Gastroesophageal sphincter (tissue), 4 donors: ENCODE measurements around the gene CNTNAP2. TPM values are rescaled to one million over a fixed set of nuclear protein-coding genes. Genes with fewer than 3 reads are reported as not detected.
"Not testable (repeated sequence)": the region's sequence is repeated elsewhere in the genome, so short reads cannot be mapped to it uniquely, and the experiment has no call there.

ENCODE experiments used
- ATAC-seq: fragments of 150-250 bp; one replicate; pipeline ENCODE4 v1.9.1; 2016; ENCODE audit warnings: mild to moderate bottlenecking, moderate library complexity
- H3K27ac ChIP-seq, 4 donors: fragments of 200-600 bp; sonication (generic) in 3 of 4; 1 replicate in 3 of 4; 2 replicates in 1 of 4; pipeline ENCODE4 v1.5.1; 2016 to 2019
- H3K27me3 ChIP-seq: fragments of 200-600 bp; sonication (generic); one replicate; pipeline ENCODE4 v1.5.1; 2019
- H3K36me3 ChIP-seq, 2 donors: fragments of 200-600 bp; sonication (generic); one replicate each; pipeline ENCODE4 v1.5.1; 2019; ENCODE audit warnings: control low read depth in 1 of 2
- H3K4me1 ChIP-seq, 3 donors: fragments of 200-600 bp; sonication (generic); 1 replicate in 2 of 3; 2 replicates in 1 of 3; pipeline ENCODE4 v1.5.1; 2016 to 2019; ENCODE audit warnings: control low read depth in 2 of 3
- H3K4me3 ChIP-seq, 2 donors: fragments of 200-600 bp; sonication (generic); one replicate each; pipeline ENCODE4 v1.5.1; 2019; ENCODE audit warnings: mild to moderate bottlenecking in 1 of 2, moderate library complexity in 1 of 2
- H3K9me3 ChIP-seq, 3 donors: fragments of 200-600 bp; sonication (generic); one replicate each; pipeline ENCODE4 v1.5.1; 2017 to 2019; ENCODE audit warnings: control low read depth in 2 of 3
- EP300 ChIP-seq: sonication (generic); formaldehyde crosslinking; IDR thresholded peaks from one replicate; pipeline ENCODE4 v1.6.1; 2017; ENCODE audit warnings: antibody characterized with exemption, mild to moderate bottlenecking
- POLR2A ChIP-seq, 2 donors: fragments of 450-650 bp; IDR thresholded peaks; one replicate each; pipeline ENCODE4 v1.6.1; 2017; ENCODE audit warnings: antibody characterized with exemption in 2 of 2, mild to moderate bottlenecking in 2 of 2, moderate library complexity in 1 of 2
- POLR2AphosphoS5 ChIP-seq: sonication (generic); formaldehyde crosslinking; IDR thresholded peaks from one replicate; pipeline ENCODE4 v1.6.1; 2017; ENCODE audit warnings: antibody characterized with exemption
- WGBS, 2 donors: methylation state at CpG; one replicate each; pipeline ENCODE4 v1.1.5; 2018; ENCODE audit warnings: low coverage in 1 of 2; 5-methylcytosine and 5-hydroxymethylcytosine counted together
- total RNA-seq, 4 donors: library from RNA; depleted of rRNA; stranded (reverse); fragments of >200 nt; gene quantifications; one replicate each; pipeline ENCODE4 v1.1.0, GENCODE V29; 2016
- TF ChIP-seq, protein P1 (sequence below), 4 experiments: fragments of 200-600 bp in 2 of 4; fragments of 450-650 bp in 2 of 4; sonication (generic) in 1 of 4; IDR thresholded peaks; one replicate each; pipeline ENCODE4 v1.5.1; 2017 to 2019; ENCODE audit warnings: antibody characterized with exemption in 4 of 4, mild to moderate bottlenecking in 2 of 4, moderate library complexity in 2 of 4

Gene CNTNAP2
- total RNA-seq, 4 donors from 2014 or later = 1.5 to 8.9 (median 3.2) TPM

DNA sequence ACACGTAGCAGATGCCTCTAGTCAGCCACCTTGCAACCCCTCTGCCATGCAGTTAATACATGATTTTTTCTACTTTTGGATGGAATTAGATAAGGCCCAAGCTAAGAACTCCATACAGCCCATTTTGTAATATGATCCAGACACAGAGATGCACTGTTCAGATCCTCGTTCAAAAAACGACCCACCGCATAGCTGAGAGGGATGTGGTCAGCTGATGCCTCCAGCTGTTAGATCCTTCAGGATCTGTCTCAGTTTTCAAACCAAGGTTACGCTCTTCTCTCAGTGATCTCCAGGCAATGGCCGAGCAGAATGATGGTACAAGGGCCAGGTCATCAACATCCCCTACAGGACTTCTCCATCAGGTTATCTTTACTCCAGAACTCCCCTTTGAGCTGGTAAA lies 1592.3 kb downstream of the CNTNAP2 start:
- WGBS, 2 donors = 55 to 94% methylated on average over 2 to 3 of the region's 6 CpGs

DNA sequence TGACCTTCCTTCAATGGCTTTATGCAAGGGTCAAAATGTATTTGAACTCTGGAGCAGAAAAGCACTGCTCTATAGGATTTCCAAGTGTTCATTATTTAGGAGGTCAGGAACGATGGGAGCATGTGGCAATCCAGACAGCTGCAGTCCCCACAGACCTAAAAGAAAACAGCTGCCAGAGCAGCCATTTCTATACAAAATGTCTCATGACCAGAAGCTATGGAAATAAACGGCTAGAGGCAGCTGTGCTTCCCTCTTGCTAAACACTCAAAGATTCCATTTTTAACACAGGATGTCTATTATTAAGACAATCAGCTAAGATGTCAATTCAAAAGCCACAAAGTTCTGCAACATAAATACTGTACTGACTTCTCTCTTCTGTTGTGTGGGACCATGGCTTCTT lies 1594.8 kb downstream of the CNTNAP2 start:
- TF ChIP-seq POLR2AphosphoS5 = no peak
- no peak for TF ChIP-seq EP300
- TF ChIP-seq POLR2A (IDR thresholded peaks at IDR 0.05) = no peak
- Histone ChIP-seq H3K4me3 (no peak overlapping the region), H3K9me3 (peaks cover 0 to 20% (median 0%) of the 10 kb centered on the region in 3 donors), H3K27ac (no peak overlapping the region), H3K36me3 (no peaks in the 10 kb centered on the region), H3K4me1 (no peaks in the 10 kb centered on the region), H3K27me3 (no peaks in the 10 kb centered on the region)
- no peak for ATAC-seq
- WGBS, 2 donors = 38 to 41% methylated on average over 1 to 2 of the region's 2 CpGs

More for the DNA sequence above, 1592.3 kb downstream of the CNTNAP2 start:
- Histone ChIP-seq H3K27me3 (no peaks in the 10 kb centered on the region), H3K27ac (no peak overlapping the region), H3K36me3 (no peaks in the 10 kb centered on the region), H3K4me3 (no peak overlapping the region), H3K9me3 (peaks cover 0 to 24% (median 0%) of the 10 kb centered on the region in 3 donors), H3K4me1 (no peaks in the 10 kb centered on the region)
- no peak for TF ChIP-seq POLR2A (IDR thresholded peaks at IDR 0.05)
- no peak for TF ChIP-seq POLR2AphosphoS5
- TF ChIP-seq, protein P1, sequence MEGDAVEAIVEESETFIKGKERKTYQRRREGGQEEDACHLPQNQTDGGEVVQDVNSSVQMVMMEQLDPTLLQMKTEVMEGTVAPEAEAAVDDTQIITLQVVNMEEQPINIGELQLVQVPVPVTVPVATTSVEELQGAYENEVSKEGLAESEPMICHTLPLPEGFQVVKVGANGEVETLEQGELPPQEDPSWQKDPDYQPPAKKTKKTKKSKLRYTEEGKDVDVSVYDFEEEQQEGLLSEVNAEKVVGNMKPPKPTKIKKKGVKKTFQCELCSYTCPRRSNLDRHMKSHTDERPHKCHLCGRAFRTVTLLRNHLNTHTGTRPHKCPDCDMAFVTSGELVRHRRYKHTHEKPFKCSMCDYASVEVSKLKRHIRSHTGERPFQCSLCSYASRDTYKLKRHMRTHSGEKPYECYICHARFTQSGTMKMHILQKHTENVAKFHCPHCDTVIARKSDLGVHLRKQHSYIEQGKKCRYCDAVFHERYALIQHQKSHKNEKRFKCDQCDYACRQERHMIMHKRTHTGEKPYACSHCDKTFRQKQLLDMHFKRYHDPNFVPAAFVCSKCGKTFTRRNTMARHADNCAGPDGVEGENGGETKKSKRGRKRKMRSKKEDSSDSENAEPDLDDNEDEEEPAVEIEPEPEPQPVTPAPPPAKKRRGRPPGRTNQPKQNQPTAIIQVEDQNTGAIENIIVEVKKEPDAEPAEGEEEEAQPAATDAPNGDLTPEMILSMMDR (IDR thresholded peaks at IDR 0.05) = no peak
- no peak for TF ChIP-seq EP300
- no peak for ATAC-seq

DNA sequence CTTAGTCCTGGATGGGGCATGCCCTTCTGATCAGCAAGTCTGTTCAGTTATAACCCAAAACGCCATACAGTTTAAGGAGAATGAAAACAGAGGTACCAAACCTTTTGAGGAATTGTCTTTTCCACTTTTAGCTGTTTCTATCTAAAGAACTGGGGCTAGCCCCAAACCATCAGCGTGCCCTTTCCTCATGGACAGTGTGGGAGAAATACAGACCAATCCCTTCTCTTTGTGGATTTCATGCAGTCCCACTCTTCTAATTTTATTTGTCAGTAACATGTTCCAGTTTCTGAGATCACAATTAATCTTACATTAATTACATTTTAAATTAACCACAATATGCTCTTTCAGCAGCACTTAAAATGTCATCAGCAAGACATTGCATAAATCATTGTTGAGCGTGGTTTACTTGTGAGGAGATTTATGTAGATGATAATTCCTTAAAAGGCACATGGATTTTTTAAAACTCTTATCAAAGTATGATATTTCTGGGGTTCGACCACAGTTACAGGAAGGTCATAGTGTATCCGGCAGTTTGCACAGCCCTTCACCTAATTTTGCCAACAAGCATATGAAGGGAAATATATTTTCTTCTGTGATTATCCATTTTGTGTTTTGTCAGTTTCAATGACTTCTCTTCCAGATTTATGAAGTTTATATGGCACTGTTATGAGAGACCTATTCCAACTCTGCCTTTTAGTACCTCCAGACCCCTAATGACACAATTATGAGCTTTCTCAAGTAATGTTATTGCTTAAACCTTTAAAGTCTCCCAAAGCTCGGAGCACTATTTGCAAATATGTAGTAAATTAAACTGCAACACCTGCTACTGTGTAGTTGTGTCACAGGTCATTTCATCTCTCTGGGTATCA lies 1605.6 kb downstream of the CNTNAP2 start:
- 36 to 49% methylated on average over 6 of the region's 6 CpGs for WGBS, 2 donors
- no peaks in the 10 kb centered on the region for H3K4me1 ChIP-seq
- ATAC-seq = no peak
- H3K27me3 ChIP-seq = no peaks in the 10 kb centered on the region
- TF ChIP-seq POLR2A (IDR thresholded peaks at IDR 0.05) (no peak), EP300 (no peak), POLR2AphosphoS5 (no peak)
- TF ChIP-seq, protein P1 (IDR thresholded peaks at IDR 0.05) = no peak
- H3K36me3 ChIP-seq = no peaks in the 10 kb centered on the region
- no peak overlapping the region for H3K27ac ChIP-seq
- H3K9me3 ChIP-seq = peaks cover 0 to 7% (median 0%) of the 10 kb centered on the region in 3 donors
- H3K4me3 ChIP-seq = no peak overlapping the region

DNA sequence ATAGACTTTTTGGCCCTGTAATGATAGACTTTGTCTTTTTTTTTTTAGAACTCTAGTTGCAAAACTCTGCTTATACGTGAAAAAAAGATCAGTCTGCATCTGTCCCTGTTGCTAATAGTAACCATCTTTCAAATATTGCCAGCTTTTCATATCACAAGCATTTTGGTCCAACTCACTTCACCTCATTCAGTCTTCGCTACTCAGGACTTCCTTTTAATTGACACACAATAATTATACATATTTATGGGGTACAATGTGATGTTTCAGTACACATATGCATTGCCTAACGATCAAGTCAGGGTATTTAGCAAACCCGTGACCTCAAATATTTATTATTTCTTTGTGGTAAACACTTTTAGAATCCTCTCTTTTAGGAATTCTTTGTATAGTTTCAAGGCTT lies 1606.9 kb downstream of the CNTNAP2 start:
- Histone ChIP-seq H3K9me3 (no peaks in the 10 kb centered on the region), H3K27ac (no peak overlapping the region), H3K4me1 (no peaks in the 10 kb centered on the region), H3K27me3 (no peaks in the 10 kb centered on the region), H3K4me3 (no peak overlapping the region), H3K36me3 (no peaks in the 10 kb centered on the region)
- ATAC-seq = no peak
- WGBS, 2 donors = 67 to 80% methylated on average over 4 of the region's 4 CpGs
- TF ChIP-seq, protein P1 (IDR thresholded peaks at IDR 0.05) = no peak
- TF ChIP-seq EP300 (no peak), POLR2A (IDR thresholded peaks at IDR 0.05) (no peak), POLR2AphosphoS5 (no peak)

DNA sequence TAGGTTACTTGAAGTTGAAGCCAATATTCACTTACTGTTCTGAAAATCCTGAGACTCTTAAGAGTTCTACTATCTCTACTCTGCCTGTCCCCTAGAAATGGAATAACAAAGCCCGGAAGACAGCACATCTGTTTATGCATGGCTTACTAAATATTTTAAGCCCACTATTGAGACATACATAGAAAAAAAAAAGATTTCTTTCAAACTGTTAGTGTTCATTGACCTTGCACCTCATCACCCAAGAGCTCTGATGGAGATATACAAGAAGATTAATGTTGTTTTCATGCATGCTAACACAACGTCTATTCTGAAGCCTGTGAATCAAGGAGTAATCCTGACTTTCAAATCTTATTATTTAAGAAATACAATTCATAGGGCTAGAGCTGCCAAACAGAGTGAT lies 1614.7 kb downstream of the CNTNAP2 start:
- no peak overlapping the region for H3K4me3 ChIP-seq
- TF ChIP-seq EP300 (no peak), POLR2A (IDR thresholded peaks at IDR 0.05) (no peak), POLR2AphosphoS5 (no peak)
- TF ChIP-seq, protein P1 (IDR thresholded peaks at IDR 0.05) = no peak
- H3K27ac ChIP-seq = no peak overlapping the region
- H3K27me3 ChIP-seq = no peaks in the 10 kb centered on the region
- ATAC-seq = no peak
- no peaks in the 10 kb centered on the region for H3K4me1 ChIP-seq
- 21 to 39% methylated on average over 2 of the region's 2 CpGs for WGBS, 2 donors
- no peaks in the 10 kb centered on the region for H3K36me3 ChIP-seq
- H3K9me3 ChIP-seq = no peaks in the 10 kb centered on the region

DNA sequence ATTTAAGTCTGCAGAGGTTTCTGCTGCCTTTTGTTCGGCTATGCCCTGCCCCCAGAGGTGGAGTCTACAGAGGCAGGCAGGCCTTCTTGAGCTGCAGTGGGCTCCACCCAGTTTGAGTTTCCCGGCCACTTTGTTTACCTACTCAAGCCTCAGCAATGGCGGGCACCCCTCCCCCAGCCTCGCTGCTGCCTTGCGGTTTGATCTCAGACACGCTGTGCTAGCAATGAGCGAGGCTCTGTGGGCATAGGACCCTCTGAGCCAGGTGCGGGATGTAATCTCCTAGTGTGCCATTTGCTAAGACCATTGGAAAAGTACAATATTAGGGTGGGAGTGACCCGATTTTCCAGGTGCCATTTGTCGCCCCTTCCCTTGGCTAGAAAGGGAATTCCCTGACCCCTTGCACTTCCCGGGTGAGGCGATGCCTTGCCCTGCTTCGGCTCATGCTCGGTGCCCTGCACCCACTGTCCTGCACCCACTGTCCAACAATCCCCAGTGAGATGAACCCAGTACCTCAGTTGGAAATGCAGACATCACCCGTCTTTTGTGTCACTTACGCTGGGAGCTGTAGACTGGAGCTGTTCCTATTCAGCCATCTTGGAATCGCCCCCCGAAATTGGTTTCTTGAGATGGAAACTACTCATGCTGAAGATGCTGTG lies 1621.1 kb downstream of the CNTNAP2 start:
- not testable (repeated sequence) for H3K4me3 ChIP-seq, H3K27ac ChIP-seq, H3K9me3 ChIP-seq, H3K4me1 ChIP-seq, H3K27me3 ChIP-seq, H3K36me3 ChIP-seq, ATAC-seq
- 92% methylated on average over 5 of the region's 18 CpGs; no CpG with 5 or more reads in 1 of the 2 donors for WGBS, 2 donors
